ENCODE measurements around the gene DLG2. TPM values are rescaled to one million over a fixed set of nuclear protein-coding genes. Genes with fewer than 3 reads are reported as not detected.

Gene DLG2
- total and polyA plus RNA-seq, 2 of the 8 experiments (the other 6 are each of a cell fraction or from before 2014, with no cell fraction given): 1.7 to 14.3 TPM

DNA sequence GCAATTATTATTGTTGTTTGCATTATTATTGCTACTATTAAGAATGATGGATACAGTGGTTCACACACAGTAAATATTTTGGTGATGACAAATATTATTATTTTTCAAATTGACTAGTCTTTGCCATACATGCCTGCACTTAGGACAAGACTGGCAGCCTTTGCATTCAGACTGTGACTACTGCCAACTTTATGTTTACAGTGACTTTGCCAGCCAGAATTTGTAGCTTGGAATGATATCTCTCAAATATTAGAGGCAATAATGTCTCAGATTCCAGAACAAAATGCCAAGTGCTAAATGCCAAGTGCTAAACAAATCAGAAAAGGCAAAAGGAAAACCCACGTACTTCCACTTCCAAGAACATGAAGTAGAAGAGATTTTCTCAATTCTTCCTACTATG, 823.1 kb downstream of the DLG2 start:
- Histone ChIP-seq H3K4me2 (ENCODE audit: insufficient read depth in 1 of 2, low read depth in 2 of 2, low read length in 2 of 2) (no peak overlapping the region), H2AFZ (ENCODE audit: low read length) (no peak overlapping the region), H3K18ac (ENCODE audit: extremely low read depth, low read length) (no peak overlapping the region), H3K9ac (replicated peaks in 1 of 4; ENCODE audit: extremely low read depth in 1 of 4, low read depth in 3 of 4, low read length in 3 of 4) (no peak overlapping the region), H3K9me3 (ENCODE audit: insufficient read depth in 2 of 2, low read depth in 1 of 2, low read length in 1 of 2) (no peaks in the 10 kb centered on the region), H4K91ac (replicated peaks; ENCODE audit: insufficient read length, low read length) (no peak overlapping the region), H2BK20ac (ENCODE audit: low read length) (no peak overlapping the region), H3K14ac (ENCODE audit: insufficient read length) (no peak overlapping the region), H4K5ac (ENCODE audit: insufficient read length, low read depth, low read length) (no peak overlapping the region), H3K4me1 (replicated peaks in 1 of 4; ENCODE audit: control insufficient read depth in 3 of 4, insufficient read depth in 4 of 4, low read length in 3 of 4) (no peaks in the 10 kb centered on the region), H2BK15ac (ENCODE audit: low read length) (no peak overlapping the region), H3K4ac (replicated peaks; ENCODE audit: insufficient read length, low read depth, low read length) (no peak overlapping the region), H3K23ac (ENCODE audit: insufficient read length) (no peak overlapping the region), H3K23me2 (ENCODE audit: low read depth, low read length) (no peaks in the 10 kb centered on the region), H3K79me2 (ENCODE audit: control insufficient read depth in 1 of 2, insufficient read depth in 2 of 2, low read length in 2 of 2) (no peaks in the 10 kb centered on the region), H3K79me1 (ENCODE audit: low read depth, low read length) (no peaks in the 10 kb centered on the region), H2BK120ac (replicated peaks; ENCODE audit: low read depth, low read length) (no peak overlapping the region), H3K56ac (replicated peaks; ENCODE audit: insufficient read length, low read depth, low read length) (no peak overlapping the region), H4K20me1 (replicated peaks in 1 of 2; ENCODE audit: control insufficient read depth in 1 of 2, insufficient read depth in 2 of 2, low read length in 2 of 2) (no peaks in the 10 kb centered on the region), H2AK5ac (ENCODE audit: low read depth, low read length) (no peak overlapping the region), H2BK5ac (ENCODE audit: low read depth, low read length) (no peak overlapping the region), H3K4me3 (ENCODE audit: extremely low read depth in 1 of 4, insufficient read depth in 2 of 4, low read depth in 3 of 4, low read length in 4 of 4) (no peak overlapping the region), H2BK12ac (ENCODE audit: low read depth, low read length) (no peak overlapping the region), H4K8ac (ENCODE audit: extremely low read depth, insufficient read depth, low read length) (no peak overlapping the region), H3K36me3 (ENCODE audit: control insufficient read depth in 2 of 4, insufficient read depth in 4 of 4, low read length in 3 of 4) (no peaks in the 10 kb centered on the region), H3K27me3 (replicated peaks in 1 of 4; ENCODE audit: control insufficient read depth in 3 of 4, extremely low read depth in 1 of 4, insufficient read depth in 3 of 4, low read length in 3 of 4) (no peaks in the 10 kb centered on the region), H3K27ac (ENCODE audit: low read depth, low read length) (no peak overlapping the region)
- FAIRE-seq: no peak
- 100% methylated on average over 1 of the region's 1 CpG; no CpG with 5 or more reads in 1 of the 2 experiments for WGBS, 2 experiments (ENCODE audit: extremely low coverage in 1 of 2, insufficient coverage in 1 of 2, insufficient read length in 1 of 2, insufficient replicate concordance in 2 of 2, low coverage in 1 of 2, low lambda C conversion rate in 2 of 2, missing lambda C conversion rate in 1 of 2)
- ChIA-PET POLR2A (ENCODE audit: partially characterized antibody) (no interaction called here), CTCF (ENCODE audit: partially characterized antibody) (no interaction called here)
- DNase-seq (ENCODE audit: low read depth in 1 of 2, low spot score in 2 of 2): no peak
- no peak for TF ChIP-seq SUZ12 (IDR thresholded peaks at IDR 0.05; ENCODE audit: low read length)
- TF ChIP-seq CREB1 (IDR thresholded peaks at IDR 0.05): no peak
